ENCODE data around the gene FXR2.

- TF ChIP-seq CTCF (IDR thresholded peaks at IDR 0.05; ENCODE audit: low read depth, low read length, missing input control) = no peak
- no peak for TF ChIP-seq GABPA (IDR thresholded peaks at IDR 0.05 in 1 of 2, conservative IDR thresholded peaks at IDR 0.05 in 1 of 2)
- no peak for TF ChIP-seq TAF1 (conservative IDR thresholded peaks at IDR 0.05)
- TF ChIP-seq ATF3 (IDR thresholded peaks at IDR 0.05) = no peak
- TF ChIP-seq RAD21 (IDR thresholded peaks at IDR 0.05) = no peak
- no peak for TF ChIP-seq JUND (IDR thresholded peaks at IDR 0.05)
- no peak for TF ChIP-seq SP1 (IDR thresholded peaks at IDR 0.05)
- TF ChIP-seq REST (IDR thresholded peaks at IDR 0.05) = no peak
- no peak for TF ChIP-seq MAX (IDR thresholded peaks at IDR 0.05)
- TF ChIP-seq ZBTB33 (IDR thresholded peaks at IDR 0.05) = no peak
Measured at GRCh38 chr17:7579834-7580603, 34.7 kb downstream of the FXR2 start.

Measured in liver (tissue), 3 donors.